HG02970 (cell line): Measurements from ENCODE around the gene DENND1A.

Experiments
- ATAC-seq: cut with Tn5 transposase; IDR thresholded peaks from one replicate; pipeline ENCODE4 v1.9.1; 2021; ENCODE audit warnings: mild to moderate bottlenecking, moderate library complexity, moderate number of reproducible peaks; ENCODE audit not compliant: unreplicated experiment, low FRiP score

Gene DENND1A

GRCh38 chr9:123478967-123479602 is 450.8 kb downstream of the DENND1A start:
- no peak for ATAC-seq

GRCh38 chr9:123478160-123478559 is 451.8 kb downstream of the DENND1A start:
- no peak for ATAC-seq

DNA sequence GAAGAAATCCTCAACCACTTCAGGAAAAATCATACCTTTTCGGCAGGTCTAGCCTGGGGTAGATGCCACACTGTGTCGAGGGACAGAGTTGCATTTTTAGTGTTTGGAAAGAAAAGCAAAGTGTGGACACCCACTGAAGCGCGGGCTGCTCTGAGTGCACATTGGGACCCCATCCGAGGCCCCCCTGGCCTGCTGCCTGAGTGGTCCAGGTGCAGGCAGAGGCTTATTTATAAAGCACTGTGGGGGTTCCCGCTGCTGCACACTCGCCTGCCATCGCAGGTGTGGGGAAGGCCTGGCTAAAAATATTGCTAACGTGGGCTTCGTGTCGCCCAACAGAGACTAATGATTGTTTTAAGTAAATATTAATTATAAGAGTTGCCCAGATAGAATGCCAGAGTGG is 454.5 kb downstream of the DENND1A start:
- ATAC-seq: no peak

GRCh38 chr9:123472862-123473614 is 456.9 kb downstream of the DENND1A start:
- ATAC-seq: no peak

- no peak for ATAC-seq
Measured at GRCh38 chr9:123471843-123472570, 457.9 kb downstream of the DENND1A start.

DNA sequence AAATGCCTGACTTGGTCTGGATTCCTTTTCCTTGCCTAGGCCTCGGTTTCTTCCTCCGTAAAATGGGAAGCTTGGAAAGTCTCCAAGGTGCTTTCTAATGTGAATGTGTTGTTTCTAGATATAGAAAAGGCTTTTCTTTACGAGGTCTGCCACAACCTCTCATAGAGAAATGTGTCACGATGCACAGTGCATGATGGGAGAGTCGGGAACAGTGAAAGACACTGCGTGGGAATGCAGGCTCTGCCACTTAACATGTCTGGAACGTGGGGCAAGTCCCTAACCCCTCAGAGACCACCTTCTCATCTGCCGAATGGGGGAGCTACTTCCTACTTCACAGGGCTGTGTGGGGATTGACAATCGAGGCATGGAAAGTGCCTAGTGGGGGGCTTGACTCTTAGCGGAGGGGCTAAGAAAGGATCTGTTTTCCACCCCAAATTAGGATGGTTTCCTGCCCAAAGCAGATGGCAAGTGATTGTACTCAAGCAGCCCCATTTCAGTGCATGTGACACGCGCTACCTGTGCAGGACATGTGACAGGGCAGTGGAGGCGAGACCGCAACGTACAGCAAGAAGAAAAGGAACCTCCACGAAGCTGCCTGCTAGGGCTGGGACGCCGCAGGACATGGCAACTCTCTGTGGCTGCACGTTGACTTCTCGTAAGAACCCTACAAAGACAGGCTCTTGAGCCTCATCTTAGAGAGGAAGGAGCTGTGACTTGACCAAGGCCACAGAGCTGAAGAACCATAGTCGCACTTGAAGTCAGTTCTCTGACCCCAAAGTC is 458.7 kb downstream of the DENND1A start:
- ATAC-seq: no peak

DNA sequence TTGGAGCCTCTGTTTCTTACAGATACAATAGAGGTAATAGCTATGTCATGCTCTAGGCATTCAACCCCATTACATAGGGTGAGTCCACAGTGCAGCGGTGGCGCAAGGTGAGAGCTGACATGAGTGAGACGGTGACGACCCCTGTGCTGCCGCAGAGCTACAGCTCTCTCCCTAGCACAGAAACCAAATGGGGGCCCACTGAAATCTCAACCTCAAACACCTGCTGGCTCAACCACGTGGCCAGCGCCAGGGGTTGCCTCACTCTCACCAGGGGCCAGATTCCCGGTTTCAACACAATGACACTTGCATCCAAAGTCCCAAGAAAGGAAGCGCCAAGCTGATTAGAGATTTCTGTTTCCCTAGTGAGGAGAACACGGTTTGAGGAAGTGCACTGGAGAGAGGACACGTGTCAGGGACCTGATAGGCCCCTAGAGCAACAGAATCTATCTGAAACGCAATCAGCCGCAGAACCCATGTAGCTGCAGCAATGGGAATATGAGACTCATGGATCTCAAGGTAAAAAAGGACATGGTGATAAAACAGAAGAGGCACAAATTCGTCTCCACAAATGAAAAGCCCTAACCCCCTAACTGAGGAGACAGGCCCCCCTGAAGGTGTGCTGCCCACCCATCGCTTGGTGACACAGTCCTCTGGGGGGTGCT is 459.7 kb downstream of the DENND1A start:
- ATAC-seq: no peak

DNA sequence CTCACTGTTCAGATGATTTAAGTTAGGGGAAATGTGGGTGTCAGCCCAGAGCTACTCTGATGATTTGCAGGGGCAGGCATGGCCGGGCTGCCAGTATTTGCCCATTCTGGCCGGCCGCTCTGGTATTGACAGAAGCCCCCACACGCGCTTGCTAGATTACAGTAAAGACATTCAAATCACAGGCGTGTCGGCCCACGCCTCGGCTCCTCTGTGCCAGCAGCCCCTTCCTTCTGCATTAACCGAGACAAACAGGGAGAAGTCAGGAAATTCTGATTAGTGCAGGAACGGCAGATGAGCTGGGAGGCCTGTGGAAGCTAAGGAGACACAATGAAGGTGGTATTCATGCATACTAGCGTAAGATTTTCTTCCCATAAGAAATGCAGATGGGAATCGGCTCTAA is 460.6 kb downstream of the DENND1A start:
- no peak for ATAC-seq

- no peak for ATAC-seq
Measured at GRCh38 chr9:123468541-123468940, 461.4 kb downstream of the DENND1A start.

- ATAC-seq: no peak
Measured at GRCh38 chr9:123465304-123465703, 464.6 kb downstream of the DENND1A start.

DNA sequence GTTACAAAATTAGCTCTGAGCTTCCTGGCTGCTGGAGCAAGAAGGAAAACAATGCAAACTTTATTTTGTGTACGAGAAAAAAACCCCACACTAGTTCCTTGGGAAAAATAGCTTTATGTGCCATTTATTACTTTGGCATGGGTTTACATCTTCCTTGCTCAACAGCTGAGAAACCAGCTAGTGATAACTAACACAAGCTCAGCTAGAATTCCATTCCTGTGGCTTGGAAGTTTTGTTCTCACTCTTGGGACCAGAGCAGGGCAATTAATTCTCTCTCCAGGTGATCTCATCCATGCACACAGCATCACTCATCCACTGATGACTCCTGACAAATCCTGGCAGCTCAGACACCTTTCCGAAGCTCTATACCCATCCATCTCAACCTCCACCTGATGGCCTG is 469.8 kb downstream of the DENND1A start:
- ATAC-seq: no peak

- no peak for ATAC-seq
Measured at GRCh38 chr9:123457583-123457982, 472.3 kb downstream of the DENND1A start.

- no peak for ATAC-seq
Measured at GRCh38 chr9:123456011-123456410, 473.9 kb downstream of the DENND1A start.

GRCh38 chr9:123455187-123455586 is 474.7 kb downstream of the DENND1A start:
- ATAC-seq: no peak

GRCh38 chr9:123454361-123454760 is 475.6 kb downstream of the DENND1A start:
- ATAC-seq: no peak

DNA sequence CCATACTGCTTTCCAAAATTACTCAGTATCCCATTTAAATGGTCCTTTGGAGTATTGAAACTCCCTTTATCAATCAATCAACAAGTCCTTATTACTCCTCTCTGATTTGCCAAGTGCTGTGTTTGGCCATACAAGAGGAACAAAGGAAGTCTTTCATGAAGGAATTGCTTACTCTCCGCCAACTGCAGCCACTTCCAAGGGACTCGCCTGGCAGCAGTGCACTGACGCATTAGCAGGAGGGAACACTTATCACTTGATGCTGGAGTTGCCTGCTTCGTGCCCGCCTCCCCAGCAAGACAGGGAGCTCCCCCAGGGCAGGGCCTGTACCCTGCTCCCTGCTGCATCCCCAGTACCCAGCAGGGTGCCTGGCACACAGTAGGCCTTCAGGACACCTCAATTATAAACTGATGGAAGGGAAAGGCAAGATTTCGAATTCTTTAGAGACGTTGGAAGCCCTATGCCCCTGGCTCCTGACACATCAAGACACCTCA is 476.1 kb downstream of the DENND1A start:
- ATAC-seq: no peak

GRCh38 chr9:123453076-123453667 is 476.8 kb downstream of the DENND1A start:
- no peak for ATAC-seq

DNA sequence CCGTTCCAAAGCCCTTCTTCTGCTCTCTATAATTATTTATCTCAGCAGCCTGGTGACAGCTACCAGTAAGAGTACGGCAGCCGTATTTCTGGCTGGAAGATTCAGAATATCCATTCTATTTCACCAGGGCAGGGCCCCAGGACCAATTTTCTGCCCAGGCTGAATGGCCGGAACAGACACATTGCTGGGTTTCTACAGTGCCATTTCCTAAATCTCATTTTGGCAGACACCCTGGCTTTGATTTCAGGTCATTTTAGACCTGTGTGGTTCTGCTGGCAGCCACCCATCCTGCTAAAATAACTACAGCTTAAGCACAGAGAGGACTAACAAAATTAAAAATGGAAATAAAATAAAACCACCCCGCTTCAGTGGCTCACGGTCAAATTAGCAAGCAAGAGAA is 478.9 kb downstream of the DENND1A start:
- ATAC-seq: no peak

DNA sequence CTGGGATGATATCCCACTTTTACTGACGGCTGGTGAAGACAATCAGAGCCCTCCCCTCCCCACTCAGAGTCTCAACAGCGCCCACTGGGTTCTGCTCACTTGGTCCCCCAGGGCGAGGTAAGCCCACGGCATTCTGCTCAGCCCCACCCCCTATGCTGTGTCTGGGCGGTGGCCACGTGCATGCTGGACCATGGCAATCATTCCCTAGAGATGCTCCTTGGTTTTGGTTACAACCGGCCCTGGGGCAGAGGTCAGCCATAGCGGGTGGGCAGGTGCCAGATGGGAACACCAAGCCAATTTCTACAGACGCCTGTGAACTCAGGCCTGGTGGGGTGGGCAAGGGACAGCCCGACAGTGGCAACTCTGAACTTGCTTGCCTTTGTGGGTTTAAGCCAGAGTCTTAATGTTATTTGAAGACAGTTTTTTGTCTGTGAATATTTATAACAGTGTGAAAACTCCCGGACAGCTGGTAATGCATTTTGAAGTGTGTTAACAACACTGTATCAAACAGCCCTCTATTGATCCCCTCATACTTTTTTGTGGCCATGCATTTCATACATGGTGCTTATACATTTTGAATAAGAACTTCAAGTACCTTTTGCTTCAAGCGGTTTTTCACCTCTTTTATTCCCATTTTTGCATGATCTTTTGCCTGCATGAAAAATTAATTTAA is 479.7 kb downstream of the DENND1A start:
- ATAC-seq: no peak
